OCI-LY3 (cell line): ENCODE measurements around the gene GNG2.

Source experiments
- CTCF ChIP-seq: fragments of 200-600, 300-600 bp; sonication (generic); IDR thresholded peaks from 2 replicates; pipeline ENCODE4 v1.5.1; 2014; ENCODE audit warnings: antibody characterized with exemption, low read length, low read depth
- EZH2phosphoT487 ChIP-seq: fragments of 200-600 bp; shearing (Covaris generic); IDR thresholded peaks from 2 replicates; pipeline ENCODE4 v1.6.1; 2018; ENCODE audit warnings: antibody characterized with exemption, mixed run types, low read depth

- TF ChIP-seq CTCF (peak; percentile 79), EZH2phosphoT487 (no peak)
Observed at GRCh38 chr14:51996148-51996746, 135.8 kb downstream of the GNG2 start.
